Lung (tissue), 12 donors: ENCODE data around the gene ZNF260. TPM values are rescaled to one million over a fixed set of nuclear protein-coding genes. Genes with fewer than 3 reads are reported as not detected.

ENCODE experiments used
- ATAC-seq: fragments of 200-7000 bp; cut with Tn5 transposase; one replicate; pipeline ENCODE4 v1.9.1; 2020; ENCODE audit warnings: moderate number of reproducible peaks; ENCODE audit not compliant: insufficient read depth, low FRiP score
- DNase-seq, 3 donors: peaks; one replicate each; pipeline ENCODE4 v3.0.0-alpha.2; 2013 to 2017
- H3K27ac ChIP-seq, 2 donors: one replicate each; pipeline ENCODE4 v1.5.1; 2013; ENCODE audit warnings: mild to moderate bottlenecking in 2 of 2, moderate library complexity in 2 of 2, control low read depth in 1 of 2, inconsistent platforms in 1 of 2, low read depth in 1 of 2, low read length in 1 of 2
- H3K27me3 ChIP-seq, 3 donors: one replicate each; pipeline ENCODE4 v1.5.1; 2013; ENCODE audit warnings: low read length in 2 of 3; ENCODE audit not compliant: control insufficient read depth in 3 of 3, insufficient read depth in 3 of 3
- H3K36me3 ChIP-seq, 4 donors: one replicate each; pipeline ENCODE4 v1.5.1; 2013; ENCODE audit warnings: low read length in 4 of 4, mild to moderate bottlenecking in 1 of 4, moderate library complexity in 1 of 4; ENCODE audit not compliant: control insufficient read depth in 4 of 4, insufficient read depth in 4 of 4
- H3K4me1 ChIP-seq, 5 donors: one replicate each; pipeline ENCODE4 v1.5.1; 2013; ENCODE audit warnings: low read length in 5 of 5, mild to moderate bottlenecking in 2 of 5, moderate library complexity in 1 of 5; ENCODE audit not compliant: control insufficient read depth in 5 of 5, insufficient read depth in 5 of 5
- H3K4me3 ChIP-seq: one replicate; pipeline ENCODE4 v1.5.1; 2013; ENCODE audit warnings: mild to moderate bottlenecking, control low read depth, moderate library complexity
- H3K9ac ChIP-seq, 2 donors: one replicate each; pipeline ENCODE4 v1.5.1; 2013; ENCODE audit warnings: low read length in 2 of 2, control low read depth in 1 of 2; ENCODE audit not compliant: insufficient read depth in 1 of 2
- H3K9me3 ChIP-seq, 4 donors: one replicate each; pipeline ENCODE4 v1.5.1; 2013; ENCODE audit warnings: low read length in 3 of 4, mild to moderate bottlenecking in 1 of 4, moderate library complexity in 1 of 4; ENCODE audit not compliant: control insufficient read depth in 4 of 4, insufficient read depth in 3 of 4
- CTCF ChIP-seq: IDR thresholded peaks from 2 replicates; pipeline ENCODE4 v1.5.1; 2012; ENCODE audit warnings: mild to moderate bottlenecking; ENCODE audit errors: control extremely low read depth, extremely low read depth
- WGBS, 2 donors: extraction: QIAGEN DNeasy Blood & Tissue Kit; methylation state at CpG; one replicate each; pipeline ENCODE4 v1.1.7; 2013; 5-methylcytosine and 5-hydroxymethylcytosine counted together
- polyA plus RNA-seq, 2 donors: library from polyadenylated mRNA; stranded (reverse); fragments of 200-250 nt; gene quantifications; one replicate each; pipeline ENCODE4 v1.2.1, GENCODE V29; 2013
- total RNA-seq, 2 donors: library from RNA; depleted of rRNA in 1 of 2; stranded (reverse); fragments of >200 nt in 1 of 2; gene quantifications; one replicate each; pipeline ENCODE4 v1.2.1, GENCODE V29; 2014 to 2021
- donor health status: control.
- donor health status: control.
- donor health status: Bipolar disorder and iron deficiency.
- donor health status: healthy.
- donor health status: DM: yes; HTN: yes; CAD: no.

Gene ZNF260
- total and polyA plus RNA-seq, 4 donors, result 3.0 to 28.3 (median 6.3) TPM

- Histone ChIP-seq H3K27me3 (no peaks in the 10 kb centered on the region), H3K27ac (peak overlapping the region; percentile 91 to 97), H3K4me1 (peaks cover 0 to 8% (median 3%) of the 10 kb centered on the region in 5 donors), H3K36me3 (peaks cover 0 to 4% (median 1%) of the 10 kb centered on the region in 4 donors), H3K4me3 (peak overlapping the region; percentile 83), H3K9me3 (peaks cover 0 to 3% (median under 1%) of the 10 kb centered on the region in 4 donors), H3K9ac (peak overlapping the region; percentile 88 to 93)
- 1% methylated on average over 11 of the region's 11 CpGs for WGBS, 2 donors
- no peak for ATAC-seq
- no peak for TF ChIP-seq CTCF
- peak in 2 of 3 donors; percentile 31 to 45 for DNase-seq
These were observed 39.3 kb downstream of the ZNF260 start for GRCh38 chr19:36488846-36489117.

GRCh38 chr19:36488118-36488845 lies 39.8 kb downstream of the ZNF260 start:
- H3K9ac ChIP-seq, result peak overlapping the region; percentile 88 to 93
- H3K27ac ChIP-seq, result peak overlapping the region in 1 of 2 donors; percentile 91
- peaks cover 0 to 4% (median 1%) of the 10 kb centered on the region in 4 donors for H3K36me3 ChIP-seq
- TF ChIP-seq CTCF, result no peak
- H3K27me3 ChIP-seq, result no peaks in the 10 kb centered on the region
- ATAC-seq, result no peak
- peak in 1 of 3 donors; percentile 4 for DNase-seq
- peaks cover 0 to 3% (median under 1%) of the 10 kb centered on the region in 4 donors for H3K9me3 ChIP-seq
- WGBS, 2 donors, result 49 to 57% methylated on average over 9 of the region's 9 CpGs
- peaks cover 0 to 8% (median 3%) of the 10 kb centered on the region in 5 donors for H3K4me1 ChIP-seq
- H3K4me3 ChIP-seq, result no peak overlapping the region

- ATAC-seq, result no peak
- Histone ChIP-seq H3K27me3 (no peaks in the 10 kb centered on the region), H3K27ac (no peak overlapping the region), H3K9ac (no peak overlapping the region), H3K9me3 (peaks cover 0 to 7% (median 4%) of the 10 kb centered on the region in 4 donors), H3K4me3 (no peak overlapping the region), H3K36me3 (peaks cover 2 to 5% (median 3%) of the 10 kb centered on the region in 4 donors), H3K4me1 (peaks cover 0 to 5% (median 0%) of the 10 kb centered on the region in 5 donors)
- 78 to 92% methylated on average over 6 of the region's 6 CpGs for WGBS, 2 donors
- DNase-seq, result no peak
- TF ChIP-seq CTCF, result no peak
These were observed 44.4 kb downstream of the ZNF260 start for GRCh38 chr19:36483653-36484052.
